ENCODE measurements around the gene SLC27A5. TPM values are rescaled to one million over a fixed set of nuclear protein-coding genes. Genes with fewer than 3 reads are reported as not detected.

The SLC27A5 gene
- total RNA-seq, 1 donor from 2014 or later: not detected

- Histone ChIP-seq H3K27ac (peak overlapping the region; percentile 92 to 99), H3K4me3 (peak overlapping the region in 1 of 2 donors; percentile 80), H3K27me3 (no peaks in the 10 kb centered on the region), H3K9me3 (no peaks in the 10 kb centered on the region), H3K36me3 (peaks cover 31 to 39% of the 10 kb centered on the region in 2 donors), H3K4me1 (peaks cover 22 to 37% of the 10 kb centered on the region in 2 donors)
- peak in 1 of 2 donors; percentile 61 for DNase-seq (ENCODE audit: low spot score in 2 of 2)
- intact Hi-C loops (cut with DNase I): loop anchor here (1.0 to 2.0 kb wide), 2 partner anchors 37 to 116 kb away; partner anchors contain the start of genes ZBTB45 and ZNF132
- TF ChIP-seq CTCF (IDR thresholded peaks at IDR 0.05): no peak
Measured at GRCh38 chr19:58555920-58556621, 44.3 kb upstream of the SLC27A5 start.

GRCh38 chr19:58555369-58555885 is 43.6 kb upstream of the SLC27A5 start:
- intact Hi-C loops (cut with DNase I): loop anchor here (1.0 to 2.0 kb wide), 2 partner anchors 37 to 115 kb away; partner anchors contain the start of genes ZBTB45 and ZNF132
- Histone ChIP-seq H3K27ac (peak overlapping the region; percentile 92 to 99), H3K4me3 (peak overlapping the region; percentile 72 to 80), H3K36me3 (peaks cover 37 to 46% of the 10 kb centered on the region in 2 donors), H3K4me1 (peaks cover 22 to 37% of the 10 kb centered on the region in 2 donors), H3K27me3 (no peaks in the 10 kb centered on the region), H3K9me3 (no peaks in the 10 kb centered on the region)
- no peak for DNase-seq (ENCODE audit: low spot score in 2 of 2)
- no peak for TF ChIP-seq CTCF (IDR thresholded peaks at IDR 0.05)

GRCh38 chr19:58554494-58555368 is 42.9 kb upstream of the SLC27A5 start, which contains the start of gene CHMP2A:
CHMP2A (minus strand) TSS chr19:58555105; CDS start chr19:58554212, 893 bp downstream.
- Histone ChIP-seq H3K4me1 (peaks cover 20 to 34% of the 10 kb centered on the region in 2 donors), H3K36me3 (peaks cover 44 to 53% of the 10 kb centered on the region in 2 donors), H3K27ac (peak within 1 kb of the TSS; percentile 92 to 99), H3K9me3 (no peaks in the 10 kb centered on the region), H3K27me3 (no peaks in the 10 kb centered on the region), H3K4me3 (peak within 1 kb of the TSS; percentile 72 to 80)
- peak; percentile 92 to 99 for DNase-seq (ENCODE audit: low spot score in 2 of 2)
- no peak for TF ChIP-seq CTCF (IDR thresholded peaks at IDR 0.05)
- intact Hi-C loops (cut with DNase I): loop anchor here (1.0 to 2.0 kb wide), 3 partner anchors 10 to 114 kb away; partner anchors contain the start of genes TRIM28, ZBTB45 and ZNF132

- Histone ChIP-seq H3K36me3 (peaks cover 52 to 61% of the 10 kb centered on the region in 2 donors), H3K4me1 (peaks cover 19 to 32% of the 10 kb centered on the region in 2 donors), H3K9me3 (no peaks in the 10 kb centered on the region), H3K27ac (peak overlapping the region; percentile 92 to 99), H3K4me3 (peak overlapping the region; percentile 72 to 80), H3K27me3 (no peaks in the 10 kb centered on the region)
- intact Hi-C loops (cut with DNase I): loop anchor here (1.0 to 2.0 kb wide), 2 partner anchors 10 to 35 kb away; partner anchors contain the start of genes TRIM28 and ZBTB45
- DNase-seq (ENCODE audit: low spot score in 2 of 2): peak in 1 of 2 donors; percentile 62
- no peak for TF ChIP-seq CTCF (IDR thresholded peaks at IDR 0.05)
Measured at GRCh38 chr19:58553799-58554493, 42.2 kb upstream of the SLC27A5 start.

GRCh38 chr19:58552655-58553054 is 40.9 kb upstream of the SLC27A5 start:
- Histone ChIP-seq H3K9me3 (no peaks in the 10 kb centered on the region), H3K4me3 (no peak overlapping the region), H3K27ac (no peak overlapping the region), H3K27me3 (no peaks in the 10 kb centered on the region), H3K4me1 (peaks cover 19 to 32% of the 10 kb centered on the region in 2 donors), H3K36me3 (peaks cover 64 to 73% of the 10 kb centered on the region in 2 donors)
- intact Hi-C loops (cut with DNase I): no loop called here
- DNase-seq (ENCODE audit: low spot score in 2 of 2): no peak
- no peak for TF ChIP-seq CTCF (IDR thresholded peaks at IDR 0.05)
